OCI-LY7 (cell line): ENCODE results near the gene ZNF746. TPM values are rescaled to one million over a fixed set of nuclear protein-coding genes. Genes with fewer than 3 reads are reported as not detected.

ENCODE experiments used
- BruUV-seq: library from RNA; stranded (reverse); fragments of 400-500 nt; replicated peaks from 2 replicates; lab custom pipeline; 2021; lab: Mats Ljungman, UMichigan
- CTCF ChIA-PET: fragments of 300-600 bp; sonication (Branson Sonifier 250); formaldehyde crosslinking; loops from one replicate; lab custom pipeline; 2022; ENCODE audit warnings: antibody characterized with exemption; ENCODE audit not compliant: unreplicated experiment; lab: Charles Lee
- POLR2A ChIA-PET: fragments of 300-600 bp; sonication (Branson Sonifier 250); formaldehyde crosslinking; loops from one replicate; lab custom pipeline; 2022; ENCODE audit warnings: antibody characterized with exemption; lab: Charles Lee
- DNase-seq: peaks from one replicate; pipeline ENCODE4 v3.0.0-alpha.2; 2015; ENCODE audit warnings: low spot score
- H2AFZ ChIP-seq: fragments of 200-600 bp; sonication (generic), shearing (Covaris generic); 2 replicates; pipeline ENCODE4 v1.6.1; 2014; ENCODE audit warnings: mild to moderate bottlenecking, antibody characterized with exemption, low read length, moderate library complexity
- H3K27ac ChIP-seq: fragments of 200-600 bp; sonication (generic); 2 replicates; pipeline ENCODE4 v1.5.1; 2014; ENCODE audit warnings: mixed run types, low read depth, mild to moderate bottlenecking, moderate library complexity, low read length, inconsistent platforms; ENCODE audit not compliant: poor library complexity, severe bottlenecking
- H3K36me3 ChIP-seq: fragments of 200-600 bp; sonication (generic); 2 replicates; pipeline ENCODE4 v1.6.1; 2014; ENCODE audit warnings: mild to moderate bottlenecking, antibody characterized with exemption, low read length, moderate library complexity, mixed read lengths; ENCODE audit not compliant: insufficient read depth
- H3K4me1 ChIP-seq: fragments of 200-600 bp; sonication (generic); 2 replicates; pipeline ENCODE4 v1.5.1; 2014; ENCODE audit warnings: mild to moderate bottlenecking, low read length; ENCODE audit not compliant: insufficient read depth, poor library complexity, severe bottlenecking
- H3K4me2 ChIP-seq: fragments of 200-600 bp; sonication (generic); 2 replicates; pipeline ENCODE4 v1.6.1; 2014; ENCODE audit warnings: mild to moderate bottlenecking, low read length
- H3K4me3 ChIP-seq: fragments of 200-600 bp; sonication (generic); 2 replicates; pipeline ENCODE4 v1.5.1; 2014; ENCODE audit warnings: mild to moderate bottlenecking, low read depth, low read length; ENCODE audit not compliant: poor library complexity, severe bottlenecking
- H3K79me2 ChIP-seq: fragments of 200-600 bp; sonication (generic); 2 replicates; pipeline ENCODE4 v1.6.1; 2016; ENCODE audit warnings: low read depth, mild to moderate bottlenecking, low read length, moderate library complexity, mixed read lengths; ENCODE audit not compliant: insufficient read depth
- H3K9me2 ChIP-seq: fragments of 200-600 bp; sonication (generic); 2 replicates; pipeline ENCODE4 v1.6.1; 2016; ENCODE audit warnings: mild to moderate bottlenecking, low read length, mixed read lengths; ENCODE audit not compliant: insufficient read depth
- H3K9me3 ChIP-seq: fragments of 200-600 bp; sonication (generic); 2 replicates; pipeline ENCODE4 v1.6.1; 2014; ENCODE audit warnings: mild to moderate bottlenecking, mixed run types, low read length, mixed read lengths
- H4K20me1 ChIP-seq: fragments of 200-600 bp; sonication (generic); 2 replicates; pipeline ENCODE4 v1.6.1; 2014; ENCODE audit warnings: mild to moderate bottlenecking, antibody characterized with exemption, low read length, moderate library complexity, mixed read lengths; ENCODE audit not compliant: insufficient read depth
- CTCF ChIP-seq: fragments of 200-600 bp; sonication (generic); conservative IDR thresholded peaks from 2 replicates; pipeline ENCODE4 v1.5.1; 2014; ENCODE audit warnings: mild to moderate bottlenecking, antibody characterized with exemption, low read length, moderate library complexity, mixed read lengths
- EZH2phosphoT487 ChIP-seq: fragments of 200-600 bp; sonication (generic); IDR thresholded peaks from 2 replicates; pipeline ENCODE4 v1.6.1; 2018; ENCODE audit warnings: low read depth, borderline replicate concordance, mild to moderate bottlenecking, mixed run types, antibody characterized with exemption, low read length, moderate library complexity, mixed read lengths
- intact Hi-C: fragments of 100-400 bp; cut with micrococcal nuclease; formaldehyde crosslinking; loops from one replicate; pipeline ENCODE4 v1.10.0; 2022; ENCODE audit not compliant: unreplicated experiment
- total RNA-seq, 2 experiments: library from RNA; depleted of rRNA in 1 of 2; stranded (reverse); fragments of >200 nt in 1 of 2; shearing (Covaris generic) in 1 of 2; gene quantifications; 2 replicates each; pipeline ENCODE4 v1.2.3, GENCODE V29; 2014 to 2022

The ZNF746 gene
- total RNA-seq, 2 experiments from 2014 or later, result 14.8 to 18.9 TPM

- no TSS peak for BruUV-seq
- no peak overlapping the region for H3K27ac ChIP-seq
- H3K79me2 ChIP-seq, result no peaks in the 10 kb centered on the region
- ChIA-PET POLR2A (no interaction called here), CTCF (no interaction called here)
- no peak overlapping the region for H3K4me2 ChIP-seq
- no peak for DNase-seq
- no peaks in the 10 kb centered on the region for H3K36me3 ChIP-seq
- no peaks in the 10 kb centered on the region for H4K20me1 ChIP-seq
- H3K9me3 ChIP-seq, result peaks cover 20% of the 10 kb centered on the region; the same call in 1 of the 2 replicates
- no peaks in the 10 kb centered on the region for H3K4me1 ChIP-seq
- H3K4me3 ChIP-seq, result no peak overlapping the region
- no peak overlapping the region for H2AFZ ChIP-seq
- TF ChIP-seq CTCF, result no peak
- TF ChIP-seq EZH2phosphoT487, result no peak
- intact Hi-C loops, result no loop called here
- H3K9me2 ChIP-seq, result no peaks in the 10 kb centered on the region
Measured at GRCh38 chr7:149505551-149505950, 7.9 kb upstream of the ZNF746 start.

GRCh38 chr7:149501651-149502050 lies 4.0 kb upstream of the ZNF746 start:
- CTCF ChIA-PET, result no interaction called here
- peaks cover 2% of the 10 kb centered on the region for H3K4me1 ChIP-seq
- POLR2A ChIA-PET, result no interaction called here
- no TSS peak for BruUV-seq
- DNase-seq, result no peak
- no peak overlapping the region for H2AFZ ChIP-seq
- no peak overlapping the region for H3K27ac ChIP-seq
- TF ChIP-seq EZH2phosphoT487, result no peak
- TF ChIP-seq CTCF, result no peak
- H4K20me1 ChIP-seq, result no peaks in the 10 kb centered on the region
- no peaks in the 10 kb centered on the region for H3K9me2 ChIP-seq
- no peak overlapping the region for H3K4me3 ChIP-seq
- intact Hi-C loops, result no loop called here
- H3K79me2 ChIP-seq, result peaks cover 3% of the 10 kb centered on the region
- H3K36me3 ChIP-seq, result no peaks in the 10 kb centered on the region
- H3K4me2 ChIP-seq, result no peak overlapping the region
- peaks cover 12% of the 10 kb centered on the region; the same call in 1 of the 2 replicates for H3K9me3 ChIP-seq

- no peak for DNase-seq
- no peak overlapping the region for H3K4me2 ChIP-seq
- no TSS peak for BruUV-seq
- H3K4me1 ChIP-seq, result peaks cover 9% of the 10 kb centered on the region
- TF ChIP-seq EZH2phosphoT487 (no peak), CTCF (no peak)
- POLR2A ChIA-PET, result no interaction called here
- H3K4me3 ChIP-seq, result no peak overlapping the region
- no peak overlapping the region for H2AFZ ChIP-seq
- peaks cover 12% of the 10 kb centered on the region; the same call in 1 of the 2 replicates for H3K9me3 ChIP-seq
- H3K27ac ChIP-seq, result no peak overlapping the region
- CTCF ChIA-PET, result no interaction called here
- H3K36me3 ChIP-seq, result no peaks in the 10 kb centered on the region
- intact Hi-C loops, result no loop called here
- no peaks in the 10 kb centered on the region for H4K20me1 ChIP-seq
- peaks cover 9% of the 10 kb centered on the region for H3K79me2 ChIP-seq
- no peaks in the 10 kb centered on the region for H3K9me2 ChIP-seq
Measured at GRCh38 chr7:149500910-149501309, 3.3 kb upstream of the ZNF746 start.
